NOMO-1 (cell line): ENCODE results near the gene TAS2R60.
"Not testable (repeated sequence)": the region's sequence is repeated elsewhere in the genome, so short reads cannot be mapped to it uniquely, and the experiment has no call there.

Source experiments
- DNase-seq, 2 experiments: peaks; one replicate each; lab custom pipeline; 2025; ENCODE audit not compliant: unreplicated experiment in 2 of 2; lab: John Stamatoyannopoulos, UW

The TAS2R60 gene

GRCh38 chr7:143410521-143411004 is 32.7 kb upstream of the TAS2R60 start:
- DNase-seq = peak; percentile 57 to 79

GRCh38 chr7:143411976-143412708 is 31.1 kb upstream of the TAS2R60 start:
- no peak for DNase-seq

- no peak for DNase-seq
Measured at GRCh38 chr7:143413123-143413522, 30.1 kb upstream of the TAS2R60 start.

GRCh38 chr7:143415209-143415608 is 28.0 kb upstream of the TAS2R60 start:
- DNase-seq = not testable (repeated sequence)

GRCh38 chr7:143415742-143416397 is 27.4 kb upstream of the TAS2R60 start:
- no peak for DNase-seq

- peak; percentile 19 to 27 for DNase-seq
Measured at GRCh38 chr7:143416565-143417149, 26.6 kb upstream of the TAS2R60 start.

GRCh38 chr7:143417734-143418383 is 25.4 kb upstream of the TAS2R60 start:
- no peak for DNase-seq

- no peak for DNase-seq
Measured at GRCh38 chr7:143418681-143419458, 24.4 kb upstream of the TAS2R60 start.

GRCh38 chr7:143419880-143420279 is 23.4 kb upstream of the TAS2R60 start:
- DNase-seq = no peak

- DNase-seq = not testable (repeated sequence)
Measured at GRCh38 chr7:143420624-143421023, 22.6 kb upstream of the TAS2R60 start.

GRCh38 chr7:143422033-143422432 is 21.2 kb upstream of the TAS2R60 start:
- DNase-seq = no peak

- DNase-seq = not testable (repeated sequence)
Measured at GRCh38 chr7:143424476-143424875, 18.8 kb upstream of the TAS2R60 start.

- no peak for DNase-seq
Measured at GRCh38 chr7:143426479-143427142, 16.6 kb upstream of the TAS2R60 start.

- peak in 1 of 2 experiments; percentile 13 for DNase-seq
Measured at GRCh38 chr7:143429770-143430698, 13.2 kb upstream of the TAS2R60 start.

GRCh38 chr7:143431109-143431508 is 12.1 kb upstream of the TAS2R60 start:
- no peak for DNase-seq

- no peak for DNase-seq
Measured at GRCh38 chr7:143433759-143434158, 9.5 kb upstream of the TAS2R60 start.

- no peak for DNase-seq
Measured at GRCh38 chr7:143434660-143435059, 8.6 kb upstream of the TAS2R60 start.

GRCh38 chr7:143435266-143435665 is 8.0 kb upstream of the TAS2R60 start:
- DNase-seq = no peak
